GM19324 (cell line): ENCODE data around the gene BRSK2.
"Not testable (repeated sequence)": the region's sequence is repeated elsewhere in the genome, so short reads cannot be mapped to it uniquely, and the experiment has no call there.

ENCODE experiments used
- ATAC-seq: cut with Tn5 transposase; IDR thresholded peaks from one replicate; pipeline ENCODE4 v1.9.1; 2021; ENCODE audit warnings: mild to moderate bottlenecking, moderate library complexity; ENCODE audit not compliant: unreplicated experiment, low FRiP score

BRSK2 gene

DNA sequence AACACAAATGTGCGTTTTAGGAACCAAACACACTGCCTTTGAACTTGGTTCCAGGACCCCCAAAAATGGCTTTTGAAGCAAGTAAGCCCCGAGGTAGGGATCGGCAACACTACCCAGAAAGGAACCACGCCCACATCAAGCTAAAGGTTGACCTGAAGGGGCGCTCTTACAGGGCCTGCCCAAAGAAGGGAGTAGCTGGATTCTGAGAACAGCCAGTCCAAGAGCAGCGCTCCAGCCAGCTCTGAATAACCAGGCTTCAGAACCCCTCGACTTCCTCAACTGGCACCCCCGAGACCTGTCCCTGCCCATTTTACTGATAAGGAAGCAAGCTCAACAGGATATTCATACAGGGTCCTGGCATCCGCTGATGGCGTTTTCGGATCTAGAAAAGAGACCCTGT, 115.7 kb downstream of the BRSK2 start:
- ATAC-seq, result no peak

DNA sequence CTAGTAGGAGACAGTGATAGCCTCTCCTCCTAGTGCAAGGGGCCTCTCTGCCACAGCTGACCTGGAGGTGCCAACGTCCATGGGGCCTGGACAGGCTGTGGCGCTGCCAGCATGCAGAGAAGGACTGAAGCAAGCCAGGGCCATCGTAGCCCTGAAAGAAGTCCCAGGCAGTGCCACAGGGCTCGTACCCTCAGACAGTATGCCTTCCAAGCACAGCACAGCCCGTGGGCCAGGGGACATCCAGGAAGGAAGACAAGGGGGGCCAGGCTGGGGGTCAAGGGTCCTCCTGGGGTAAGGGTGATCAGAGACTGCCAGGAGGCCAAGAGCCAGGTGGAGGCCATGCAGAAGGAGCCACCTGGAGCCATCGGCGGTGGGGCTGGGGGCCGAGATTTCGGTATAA, 117.2 kb downstream of the BRSK2 start:
- ATAC-seq, result no peak

DNA sequence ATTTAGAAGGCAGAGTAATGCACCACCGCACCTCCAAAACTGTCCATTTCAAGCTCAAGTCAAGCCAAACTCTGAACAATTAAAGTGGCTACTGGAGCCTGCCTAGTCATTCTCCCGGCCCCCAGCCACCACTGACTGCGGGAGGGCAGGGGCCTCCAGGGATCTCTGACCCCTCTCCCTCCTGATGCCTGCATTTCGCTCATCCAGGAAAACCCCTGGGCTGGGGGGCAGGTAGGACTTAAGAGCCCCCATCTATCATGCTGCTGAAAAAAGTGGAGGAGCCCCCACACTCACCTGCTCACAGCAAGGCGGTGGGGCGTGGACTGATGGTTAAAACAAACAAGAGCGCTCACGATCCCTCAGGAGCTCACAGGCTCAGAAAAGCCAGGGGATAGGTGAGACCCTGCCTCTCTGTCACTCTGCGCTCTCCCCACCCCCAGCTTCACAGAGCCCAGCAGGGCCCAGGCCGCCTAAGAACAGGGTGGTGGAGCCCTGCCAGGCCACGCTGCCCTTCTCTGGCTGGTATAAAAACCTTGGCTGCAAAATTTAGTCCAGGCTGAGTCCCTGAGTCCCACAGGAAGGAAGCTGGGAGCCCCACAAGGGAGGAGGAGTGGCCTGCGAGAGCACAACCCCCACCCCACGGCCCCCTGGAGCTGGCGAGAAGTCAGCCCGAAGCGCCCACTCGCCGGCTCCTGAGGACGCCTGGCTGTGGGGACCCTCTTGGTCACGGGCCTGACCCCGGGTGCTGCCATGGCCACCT, 117.8 kb downstream of the BRSK2 start:
- no peak for ATAC-seq

DNA sequence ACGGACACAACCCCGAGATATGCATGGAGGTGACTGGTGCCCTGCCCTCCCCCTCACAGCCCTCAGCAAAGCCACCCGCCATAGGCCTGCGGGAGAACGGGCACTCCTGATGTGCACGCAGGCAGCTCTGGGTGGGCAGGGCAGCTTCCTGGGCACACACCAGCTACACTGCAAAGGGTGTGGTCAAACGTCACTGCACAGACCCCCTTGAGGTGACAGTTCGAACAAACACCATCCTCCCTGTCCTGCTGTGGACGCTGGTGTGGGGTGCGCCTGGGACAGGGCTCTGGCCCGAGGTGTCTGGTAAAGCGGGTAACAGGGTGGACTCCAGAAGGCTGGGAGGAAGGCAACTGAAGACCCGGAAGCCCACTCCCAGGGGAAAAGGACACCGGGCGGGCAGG, 118.8 kb downstream of the BRSK2 start:
- no peak for ATAC-seq

DNA sequence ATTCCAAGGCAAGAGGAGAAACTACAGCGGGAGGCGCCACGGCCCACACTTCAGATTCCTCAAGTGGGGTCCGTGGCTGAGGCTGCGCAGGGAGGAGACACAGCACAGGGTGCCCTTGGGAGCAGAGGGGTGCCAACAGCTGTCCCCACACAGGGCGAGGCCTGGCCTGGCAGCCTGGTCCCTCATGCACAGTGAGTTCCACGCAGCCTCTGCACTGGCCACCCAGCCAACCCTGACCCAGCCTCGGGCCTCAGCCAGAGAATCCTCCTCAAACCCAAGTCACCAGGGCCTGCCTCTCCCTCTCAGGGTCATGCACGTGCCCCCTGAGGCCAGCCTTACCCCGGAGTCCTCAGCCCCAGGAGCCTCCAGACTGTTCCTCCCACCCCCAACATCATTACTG, 119.3 kb downstream of the BRSK2 start:
- no peak for ATAC-seq

DNA sequence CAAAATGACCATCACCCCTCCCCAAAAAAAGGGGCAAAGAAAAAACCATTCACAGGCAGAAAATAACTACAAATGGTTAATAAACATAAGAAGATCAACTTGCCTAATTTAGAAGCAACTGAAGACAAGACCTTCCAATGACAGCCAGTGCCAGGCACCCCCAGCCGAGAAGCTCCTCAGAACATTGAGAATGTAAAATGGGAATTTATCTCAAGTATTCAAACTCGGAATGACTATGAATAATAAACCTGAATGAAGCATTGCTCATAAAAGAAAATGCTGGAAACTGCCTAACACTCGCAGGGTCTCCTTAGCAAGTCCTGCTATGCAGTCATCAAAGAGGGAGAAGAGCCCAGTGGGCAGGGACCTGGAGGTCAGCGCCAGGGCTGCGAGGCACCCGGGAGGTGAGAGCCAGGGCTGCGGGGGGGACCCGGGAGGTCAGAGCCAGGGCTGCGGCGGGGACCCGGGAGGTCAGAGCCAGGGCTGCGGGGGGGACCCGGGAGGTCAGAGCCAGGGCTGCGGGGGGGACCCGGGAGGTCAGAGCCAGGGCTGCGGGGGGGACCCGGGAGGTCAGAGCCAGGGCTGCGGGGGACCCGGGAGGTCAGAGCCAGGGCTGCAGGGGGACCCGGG, 120.0 kb downstream of the BRSK2 start:
- no peak for ATAC-seq

DNA sequence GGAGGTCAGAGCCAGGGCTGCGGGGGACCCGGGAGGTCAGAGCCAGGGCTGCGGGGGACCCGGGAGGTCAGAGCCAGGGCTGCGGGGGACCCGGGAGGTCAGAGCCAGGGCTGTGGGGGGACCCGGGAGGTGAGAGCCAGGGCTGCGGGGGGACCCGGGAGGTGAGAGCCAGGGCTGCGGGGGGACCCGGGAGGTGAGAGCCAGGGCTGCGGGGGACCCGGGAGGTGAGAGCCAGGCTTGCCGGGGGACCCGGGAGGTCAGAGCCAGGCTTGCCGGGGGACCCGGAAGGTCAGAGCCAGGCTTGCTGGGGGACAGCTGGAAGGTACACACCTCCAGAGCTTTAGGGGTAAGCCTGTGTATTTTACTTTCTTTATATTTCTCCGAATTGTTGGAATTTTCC, 120.6 kb downstream of the BRSK2 start:
- ATAC-seq, result not testable (repeated sequence)

DNA sequence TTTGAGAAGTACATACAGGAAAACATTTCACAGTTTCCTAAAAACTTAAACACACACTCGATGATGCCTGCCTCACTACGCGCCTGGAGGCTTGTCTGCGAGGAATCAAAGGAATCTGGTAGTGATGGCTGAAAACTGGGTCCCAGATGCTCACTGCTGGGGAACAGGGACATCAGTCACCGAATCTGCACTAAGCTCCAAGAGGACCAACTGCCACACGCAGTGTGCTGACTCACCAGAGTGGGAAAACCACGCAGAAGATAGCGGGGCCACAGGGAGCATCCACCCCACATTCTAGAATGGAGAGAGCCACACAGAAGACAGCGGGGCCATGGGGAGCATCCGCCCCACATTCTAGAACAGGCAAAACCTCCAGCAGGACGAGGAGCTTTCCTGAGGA, 121.2 kb downstream of the BRSK2 start:
- no peak for ATAC-seq

DNA sequence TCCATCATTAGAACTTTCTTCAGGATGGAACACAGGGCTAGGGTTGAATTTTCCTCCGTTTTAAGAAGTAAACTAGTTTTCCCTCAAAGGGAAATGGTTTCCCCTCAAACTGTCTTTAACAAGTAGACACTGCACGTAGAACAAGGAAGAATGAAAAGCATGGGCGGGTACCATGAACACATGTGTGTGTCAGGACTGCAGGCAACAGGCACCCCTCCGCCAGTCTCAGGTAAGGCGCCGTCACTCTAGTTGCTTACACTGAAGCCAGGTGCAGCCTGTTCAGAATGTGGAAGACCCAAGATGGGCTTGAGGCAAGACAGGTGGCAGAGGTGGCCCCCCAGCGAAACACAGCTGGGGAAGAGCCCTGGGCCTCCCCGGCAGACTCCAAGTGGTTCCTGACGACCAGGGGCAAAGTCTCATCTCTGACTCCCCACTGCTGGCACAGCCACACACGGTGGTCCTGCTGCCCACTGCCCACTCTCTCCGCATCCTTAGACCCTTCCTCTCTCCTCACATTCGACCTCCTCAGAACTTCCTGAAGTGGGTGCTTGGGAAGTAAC, 122.3 kb downstream of the BRSK2 start:
- ATAC-seq, result no peak
